ENCODE measurements around the gene ATP5F1C. TPM values are rescaled to one million over a fixed set of nuclear protein-coding genes. Genes with fewer than 3 reads are reported as not detected.

Gene ATP5F1C
- total RNA-seq, 4 donors from 2014 or later, result 193 to 492 (median 332) TPM

DNA sequence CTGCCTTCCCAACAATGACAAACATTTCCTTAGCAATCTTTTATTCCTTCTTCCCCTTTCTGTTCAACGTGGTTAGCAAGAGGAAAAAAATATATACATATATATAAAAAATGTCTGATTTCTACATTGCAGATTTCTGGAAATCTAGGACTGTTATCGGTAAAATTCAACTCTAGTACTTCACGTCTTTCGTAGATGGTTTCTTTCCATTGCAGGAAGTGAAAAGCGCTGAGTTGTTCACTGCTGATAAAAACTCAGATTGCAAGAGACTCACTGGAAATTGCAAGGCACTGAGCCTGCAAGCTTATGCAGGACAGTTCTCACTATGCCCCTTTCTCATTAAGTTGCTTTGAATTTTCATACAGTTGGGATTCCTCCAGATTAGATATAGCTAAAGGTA lies 24.0 kb upstream of the ATP5F1C start:
- no peaks in the 10 kb centered on the region for H3K27me3 ChIP-seq
- 75 to 80% methylated on average over 4 to 5 of the region's 5 CpGs for WGBS, 2 donors (ENCODE audit: low coverage in 1 of 2)
- no peak for DNase-seq
- H3K9me3 ChIP-seq, result no peaks in the 10 kb centered on the region
- in situ Hi-C loops (cut with MboI; ENCODE audit: low pct_ligation_motif_present in 1 of 4, low pct_unique_long_range_greater_than_20kb in 1 of 4, low sequenced_read_pairs in 3 of 4) (no loop called here), intact Hi-C loops (cut with DNase I; ENCODE audit: low total_unique reads) (no loop called here)
- H3K36me3 ChIP-seq, result peaks cover 0 to 84% (median 40%) of the 10 kb centered on the region in 4 donors
- TF ChIP-seq POLR2A (IDR thresholded peaks at IDR 0.05), result no peak
- no peak for TF ChIP-seq EP300 (IDR thresholded peaks at IDR 0.05; ENCODE audit: low read depth)
- no peak for TF ChIP-seq POLR2AphosphoS5 (IDR thresholded peaks at IDR 0.05)
- TF ChIP-seq, protein P1, sequence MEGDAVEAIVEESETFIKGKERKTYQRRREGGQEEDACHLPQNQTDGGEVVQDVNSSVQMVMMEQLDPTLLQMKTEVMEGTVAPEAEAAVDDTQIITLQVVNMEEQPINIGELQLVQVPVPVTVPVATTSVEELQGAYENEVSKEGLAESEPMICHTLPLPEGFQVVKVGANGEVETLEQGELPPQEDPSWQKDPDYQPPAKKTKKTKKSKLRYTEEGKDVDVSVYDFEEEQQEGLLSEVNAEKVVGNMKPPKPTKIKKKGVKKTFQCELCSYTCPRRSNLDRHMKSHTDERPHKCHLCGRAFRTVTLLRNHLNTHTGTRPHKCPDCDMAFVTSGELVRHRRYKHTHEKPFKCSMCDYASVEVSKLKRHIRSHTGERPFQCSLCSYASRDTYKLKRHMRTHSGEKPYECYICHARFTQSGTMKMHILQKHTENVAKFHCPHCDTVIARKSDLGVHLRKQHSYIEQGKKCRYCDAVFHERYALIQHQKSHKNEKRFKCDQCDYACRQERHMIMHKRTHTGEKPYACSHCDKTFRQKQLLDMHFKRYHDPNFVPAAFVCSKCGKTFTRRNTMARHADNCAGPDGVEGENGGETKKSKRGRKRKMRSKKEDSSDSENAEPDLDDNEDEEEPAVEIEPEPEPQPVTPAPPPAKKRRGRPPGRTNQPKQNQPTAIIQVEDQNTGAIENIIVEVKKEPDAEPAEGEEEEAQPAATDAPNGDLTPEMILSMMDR (IDR thresholded peaks at IDR 0.05), result no peak
- no peaks in the 10 kb centered on the region for H3K4me1 ChIP-seq
- H3K27ac ChIP-seq, result no peak overlapping the region
- no peak overlapping the region for H3K4me3 ChIP-seq

- intact Hi-C loops (cut with DNase I; ENCODE audit: low total_unique reads) (no loop called here), in situ Hi-C loops (cut with MboI; ENCODE audit: low pct_ligation_motif_present in 1 of 4, low pct_unique_long_range_greater_than_20kb in 1 of 4, low sequenced_read_pairs in 3 of 4) (no loop called here)
- TF ChIP-seq POLR2A (IDR thresholded peaks at IDR 0.05) (no peak), POLR2AphosphoS5 (IDR thresholded peaks at IDR 0.05) (no peak), EP300 (IDR thresholded peaks at IDR 0.05; ENCODE audit: low read depth) (no peak)
- TF ChIP-seq, protein P1 (IDR thresholded peaks at IDR 0.05), result no peak
- no peak for DNase-seq
- WGBS, 2 donors (ENCODE audit: low coverage in 1 of 2), result 80 to 82% methylated on average over 3 of the region's 3 CpGs
- peaks cover 0 to 65% (median 32%) of the 10 kb centered on the region in 4 donors for H3K36me3 ChIP-seq
- no peaks in the 10 kb centered on the region for H3K4me1 ChIP-seq
- no peaks in the 10 kb centered on the region for H3K9me3 ChIP-seq
- no peaks in the 10 kb centered on the region for H3K27me3 ChIP-seq
- H3K4me3 ChIP-seq, result no peak overlapping the region
- H3K27ac ChIP-seq, result no peak overlapping the region
Observed at GRCh38 chr10:7766241-7766640, 21.7 kb upstream of the ATP5F1C start.

GRCh38 chr10:7767209-7767608 lies 20.8 kb upstream of the ATP5F1C start:
- Histone ChIP-seq H3K27ac (no peak overlapping the region), H3K4me3 (no peak overlapping the region), H3K36me3 (peaks cover 0 to 56% (median 27%) of the 10 kb centered on the region in 4 donors), H3K4me1 (no peaks in the 10 kb centered on the region), H3K27me3 (no peaks in the 10 kb centered on the region), H3K9me3 (no peaks in the 10 kb centered on the region)
- DNase-seq, result no peak
- in situ Hi-C loops (cut with MboI; ENCODE audit: low pct_ligation_motif_present in 1 of 4, low pct_unique_long_range_greater_than_20kb in 1 of 4, low sequenced_read_pairs in 3 of 4) (no loop called here), intact Hi-C loops (cut with DNase I; ENCODE audit: low total_unique reads) (no loop called here)
- TF ChIP-seq POLR2A (IDR thresholded peaks at IDR 0.05) (no peak), EP300 (IDR thresholded peaks at IDR 0.05; ENCODE audit: low read depth) (no peak), POLR2AphosphoS5 (IDR thresholded peaks at IDR 0.05) (no peak)
- TF ChIP-seq, protein P1 (IDR thresholded peaks at IDR 0.05), result no peak
- 96 to 100% methylated on average over 5 to 10 of the region's 10 CpGs for WGBS, 2 donors (ENCODE audit: low coverage in 1 of 2)

DNA sequence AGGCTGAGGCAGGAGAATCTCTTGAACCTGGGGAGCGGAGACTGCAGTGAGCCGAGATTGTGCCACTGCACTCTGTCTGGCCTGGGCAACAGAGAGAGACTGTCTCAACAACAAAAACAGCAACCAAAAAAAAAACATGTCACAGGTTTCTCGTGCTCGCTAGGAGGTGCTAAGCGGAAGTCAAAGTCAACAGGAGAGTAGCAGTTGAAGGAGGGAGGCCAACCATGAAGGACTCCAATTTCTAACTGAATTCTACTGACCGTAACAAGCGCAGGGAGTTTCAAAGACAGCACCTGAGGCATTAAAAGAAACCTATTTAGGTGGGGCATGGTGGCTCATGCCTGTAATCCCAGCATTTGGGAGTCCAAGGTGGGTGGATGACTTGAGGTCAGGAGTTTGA lies 19.6 kb upstream of the ATP5F1C start:
- H3K4me3 ChIP-seq, result no peak overlapping the region
- TF ChIP-seq, protein P1 (IDR thresholded peaks at IDR 0.05), result no peak
- no peak for TF ChIP-seq EP300 (IDR thresholded peaks at IDR 0.05; ENCODE audit: low read depth)
- no peak for TF ChIP-seq POLR2A (IDR thresholded peaks at IDR 0.05)
- no peak for TF ChIP-seq POLR2AphosphoS5 (IDR thresholded peaks at IDR 0.05)
- no peak overlapping the region for H3K27ac ChIP-seq
- intact Hi-C loops (cut with DNase I; ENCODE audit: low total_unique reads), result no loop called here
- no peak for DNase-seq
- in situ Hi-C loops (cut with MboI; ENCODE audit: low pct_ligation_motif_present in 1 of 4, low pct_unique_long_range_greater_than_20kb in 1 of 4, low sequenced_read_pairs in 3 of 4), result no loop called here
- peaks cover 0 to 58% (median 22%) of the 10 kb centered on the region in 4 donors for H3K36me3 ChIP-seq
- H3K4me1 ChIP-seq, result no peaks in the 10 kb centered on the region
- WGBS, 2 donors (ENCODE audit: low coverage in 1 of 2), result 92 to 94% methylated on average over 7 of the region's 7 CpGs
- no peaks in the 10 kb centered on the region for H3K27me3 ChIP-seq
- H3K9me3 ChIP-seq, result no peaks in the 10 kb centered on the region

Data from transverse colon (tissue), 4 donors.